Fibroblast of skin of scalp (primary cell): ENCODE measurements around the gene RTN4.
A peak's percentile ranks its signal among the peaks of the same experiment; 100 is the strongest.
"Not testable (repeated sequence)": the region's sequence is repeated elsewhere in the genome, so short reads cannot be mapped to it uniquely, and the experiment has no call there.

Experiments
- DNase-seq: peaks from one replicate; pipeline ENCODE4 v3.0.0-alpha.2; 2013

Gene RTN4

GRCh38 chr2:55006306-55006705 is 43.9 kb downstream of the RTN4 start:
- no peak for DNase-seq

- no peak for DNase-seq
Observed at GRCh38 chr2:55003706-55004639, 46.3 kb downstream of the RTN4 start.

- peak; percentile 68 for DNase-seq
Observed at GRCh38 chr2:55001716-55002115, 48.5 kb downstream of the RTN4 start.

- DNase-seq: no peak
Observed at GRCh38 chr2:55000341-55000740, 49.9 kb downstream of the RTN4 start.

GRCh38 chr2:54999182-54999581 is 51.1 kb downstream of the RTN4 start:
- peak; percentile 86 for DNase-seq

GRCh38 chr2:54997826-54998225 is 52.4 kb downstream of the RTN4 start:
- no peak for DNase-seq

- DNase-seq: no peak
Observed at GRCh38 chr2:54995553-54995952, 54.7 kb downstream of the RTN4 start.

- DNase-seq: not testable (repeated sequence)
Observed at GRCh38 chr2:54990694-54991093, 59.6 kb downstream of the RTN4 start.

GRCh38 chr2:54988612-54989011 is 61.6 kb downstream of the RTN4 start:
- no peak for DNase-seq

GRCh38 chr2:54986264-54986663 is 64.0 kb downstream of the RTN4 start:
- DNase-seq: no peak

GRCh38 chr2:54984476-54984875 is 65.8 kb downstream of the RTN4 start:
- DNase-seq: no peak

- DNase-seq: peak; percentile 33
Observed at GRCh38 chr2:54983345-54984220, 66.7 kb downstream of the RTN4 start.

GRCh38 chr2:54981385-54981784 is 68.9 kb downstream of the RTN4 start:
- no peak for DNase-seq

- no peak for DNase-seq
Observed at GRCh38 chr2:54979321-54980044, 70.8 kb downstream of the RTN4 start.

- no peak for DNase-seq
Observed at GRCh38 chr2:54977149-54977548, 73.1 kb downstream of the RTN4 start.

GRCh38 chr2:54975598-54976492 is 74.4 kb downstream of the RTN4 start:
- no peak for DNase-seq

GRCh38 chr2:54975175-54975574 is 75.1 kb downstream of the RTN4 start:
- DNase-seq: no peak

- DNase-seq: no peak
Observed at GRCh38 chr2:54969940-54970338, 80.3 kb downstream of the RTN4 start.

GRCh38 chr2:54969295-54969939 is 80.8 kb downstream of the RTN4 start:
- DNase-seq: no peak

- no peak for DNase-seq
Observed at GRCh38 chr2:54968561-54969218, 81.6 kb downstream of the RTN4 start.
